K562 (cell line): ENCODE measurements around the gene RNASEH2A. TPM values are rescaled to one million over a fixed set of nuclear protein-coding genes. Genes with fewer than 3 reads are reported as not detected.
A peak's percentile ranks its signal among the peaks of the same experiment; 100 is the strongest.

Experiments used
- ATF6 ChIP-seq: sonication (generic); formaldehyde crosslinking; IDR thresholded peaks from 2 replicates; pipeline ENCODE4 v1.4.0; 2020; ENCODE audit warnings: mild to moderate bottlenecking, missing genetic modification reagents
- ETS1 ChIP-seq: conservative IDR thresholded peaks from 2 replicates; pipeline ENCODE4 v1.6.1; 2011; ENCODE audit warnings: low read depth, mild to moderate bottlenecking, low read length; ENCODE audit not compliant: control insufficient read depth
- MAFF ChIP-seq: IDR thresholded peaks from 2 replicates; pipeline ENCODE4 v1.6.1; 2012; ENCODE audit warnings: low read length, improper control_type of control experiment
- MECOM ChIP-seq: fragments of 250-450 bp; sonication (Bioruptor Pico); IDR thresholded peaks from 2 replicates; pipeline ENCODE4 v1.8.0; 2022; ENCODE audit warnings: inconsistent platforms
- MGA ChIP-seq: fragments of 450-650 bp; IDR thresholded peaks from 2 replicates; pipeline ENCODE4 v1.6.1; 2016; ENCODE audit warnings: mild to moderate bottlenecking, moderate library complexity
- PHF21A ChIP-seq: fragments of 450-650 bp; IDR thresholded peaks from 2 replicates; pipeline ENCODE4 v1.6.1; 2017; ENCODE audit warnings: low read depth, borderline replicate concordance
- ZBTB5 ChIP-seq: fragments of 450-650 bp; IDR thresholded peaks from 2 replicates; pipeline ENCODE4 v1.6.1; 2017; ENCODE audit warnings: antibody characterized with exemption
- ZNF165 ChIP-seq: fragments of 250-450 bp; sonication (Bioruptor Pico); IDR thresholded peaks from 2 replicates; pipeline ENCODE4 v1.4.0; 2020; ENCODE audit warnings: borderline replicate concordance
- ZNF224 ChIP-seq: sonication (generic); formaldehyde crosslinking; IDR thresholded peaks from 2 replicates; pipeline ENCODE4 v1.8.0; 2022; ENCODE audit warnings: mild to moderate bottlenecking, missing genetic modification reagents
- polyA plus RNA-seq, 8 experiments: library from polyadenylated mRNA; depleted of rRNA in 4 of 8; stranded (reverse) in 5 of 8; unstranded in 3 of 8; fragments of >200 nt; fragmentation: Nextera tagmentation in 2 of 8; fragmentation: Illumina TruSeq in 1 of 8; extraction: Ambion mirVana in 2 of 8; extraction: Trizol in 1 of 8; gene quantifications; 2 replicates each; pipeline versions ENCODE4 v1.2.1 to v1.2.3, GENCODE V29; 2011 to 2014; ENCODE audit warnings: inconsistent platforms in 1 of 8, missing spikeins in 1 of 8
- total RNA-seq, 7 experiments: library from RNA; depleted of rRNA in 6 of 7; stranded (reverse); fragments of >200 nt in 6 of 7; fragmentation: Illumina TruSeq in 2 of 7; extraction: Trizol in 2 of 7; gene quantifications; 2 replicates each; pipeline versions ENCODE4 v1.2.1 to v1.2.3, GENCODE V29; 2011 to 2021; ENCODE audit warnings: low replicate concordance in 1 of 7

The RNASEH2A gene
- total and polyA plus RNA-seq, 9 of the 15 experiments (the other 6 are each of a cell fraction or from before 2014, with no cell fraction given): 22.3 to 78.0 (median 61.7) TPM

GRCh38 chr19:12796146-12797071 is 10.0 kb upstream of the RNASEH2A start (continued):
- TF ChIP-seq ZBTB5 (no peak), ATF6 (CRISPR knock-in tag) (no peak), ZNF165 (CRISPR knock-in tag) (no peak), ETS1 (peak; percentile 20; the same call in 1 of the 2 replicates), ZNF224 (CRISPR knock-in tag) (no peak), MGA (peak; percentile 83), MECOM (CRISPR knock-in tag) (no peak), MAFF (no peak), PHF21A (peak; percentile 93; the same call in 1 of the 2 replicates)
